Aorta (tissue), 5 donors: ENCODE data around the gene DSE. TPM values are rescaled to one million over a fixed set of nuclear protein-coding genes. Genes with fewer than 3 reads are reported as not detected.

Source experiments
- ATAC-seq: fragments of 200-7000 bp; cut with Tn5 transposase; one replicate; pipeline ENCODE4 v1.9.1; 2022; ENCODE audit warnings: moderate library complexity; ENCODE audit not compliant: low FRiP score
- DNase-seq, 2 donors: peaks; one replicate each; pipeline ENCODE4 v3.0.0-alpha.2; 2020
- H3K27ac ChIP-seq, 2 donors: one replicate each; pipeline ENCODE4 v1.5.1; 2013; ENCODE audit warnings: low read length in 2 of 2, mild to moderate bottlenecking in 2 of 2, moderate library complexity in 2 of 2, control low read depth in 1 of 2, inconsistent platforms in 1 of 2, low read depth in 1 of 2
- H3K27me3 ChIP-seq, 2 donors: one replicate each; pipeline ENCODE4 v1.6.1; 2013; ENCODE audit warnings: control low read depth in 1 of 2, low read length in 1 of 2, mild to moderate bottlenecking in 1 of 2, moderate library complexity in 1 of 2; ENCODE audit not compliant: insufficient read depth in 2 of 2, control insufficient read depth in 1 of 2
- H3K36me3 ChIP-seq, 2 donors: one replicate each; pipeline ENCODE4 v1.6.1; 2013; ENCODE audit warnings: control low read depth in 1 of 2, low read length in 1 of 2, mild to moderate bottlenecking in 1 of 2; ENCODE audit not compliant: insufficient read depth in 2 of 2, control insufficient read depth in 1 of 2
- H3K4me1 ChIP-seq, 2 donors: one replicate each; pipeline ENCODE4 v1.6.1; 2013; ENCODE audit warnings: low read length in 2 of 2, control low read depth in 1 of 2, mild to moderate bottlenecking in 1 of 2, moderate library complexity in 1 of 2; ENCODE audit not compliant: insufficient read depth in 2 of 2, control insufficient read depth in 1 of 2
- H3K4me3 ChIP-seq, 2 donors: one replicate each; pipeline ENCODE4 v1.5.1; 2013; ENCODE audit warnings: low read length in 2 of 2, control low read depth in 1 of 2, mild to moderate bottlenecking in 1 of 2
- H3K9me3 ChIP-seq: one replicate; pipeline ENCODE4 v1.6.1; 2013; ENCODE audit warnings: mild to moderate bottlenecking, low read length; ENCODE audit not compliant: control insufficient read depth
- WGBS, 2 donors: extraction: QIAGEN DNeasy Blood & Tissue Kit; methylation state at CpG; one replicate each; pipeline ENCODE4 v1.1.7; 2013; 5-methylcytosine and 5-hydroxymethylcytosine counted together
- intact Hi-C, 2 donors: fragments of 100-400 bp; cut with DNase I; formaldehyde crosslinking; loops; one replicate each; pipeline versions ENCODE4 v1.14.2 to v1.15.0; 2022
- polyA plus RNA-seq, 2 donors: library from polyadenylated mRNA; stranded (reverse); fragments of 200-250 nt; gene quantifications; one replicate each; pipeline ENCODE4 v1.2.3, GENCODE V29; 2013
- total RNA-seq, 2 donors: library from RNA; stranded (reverse); fragmentation: NEBNext Ultra II Directional; extraction: Animal tissue kit (Norgen Biotek cat#: 25700); gene quantifications; one replicate each; pipeline ENCODE4 v1.2.1, GENCODE V29; 2021
- donor health status: healthy with polysubstance abuse.
- donor health status: Bipolar disorder and iron deficiency.
- donor health status: DM: no; HTN: no; CAD: no.
- donor health status: DM: no; HTN: no; CAD: no.
- donor health status: DM: yes; HTN: yes; CAD: no.

Gene DSE
- total and polyA plus RNA-seq, 4 donors: 8.5 to 96.7 (median 32.9) TPM

- intact Hi-C loops: no loop called here
- Histone ChIP-seq H3K36me3 (no peaks in the 10 kb centered on the region), H3K4me3 (no peak overlapping the region), H3K27me3 (no peaks in the 10 kb centered on the region), H3K9me3 (no peaks in the 10 kb centered on the region), H3K27ac (no peak overlapping the region), H3K4me1 (no peaks in the 10 kb centered on the region)
- DNase-seq (no peak), ATAC-seq (no peak)
- 58 to 59% methylated on average over 5 of the region's 5 CpGs for WGBS, 2 donors
Measured at GRCh38 chr6:116485559-116486184, 114.9 kb downstream of the DSE start.

DNA sequence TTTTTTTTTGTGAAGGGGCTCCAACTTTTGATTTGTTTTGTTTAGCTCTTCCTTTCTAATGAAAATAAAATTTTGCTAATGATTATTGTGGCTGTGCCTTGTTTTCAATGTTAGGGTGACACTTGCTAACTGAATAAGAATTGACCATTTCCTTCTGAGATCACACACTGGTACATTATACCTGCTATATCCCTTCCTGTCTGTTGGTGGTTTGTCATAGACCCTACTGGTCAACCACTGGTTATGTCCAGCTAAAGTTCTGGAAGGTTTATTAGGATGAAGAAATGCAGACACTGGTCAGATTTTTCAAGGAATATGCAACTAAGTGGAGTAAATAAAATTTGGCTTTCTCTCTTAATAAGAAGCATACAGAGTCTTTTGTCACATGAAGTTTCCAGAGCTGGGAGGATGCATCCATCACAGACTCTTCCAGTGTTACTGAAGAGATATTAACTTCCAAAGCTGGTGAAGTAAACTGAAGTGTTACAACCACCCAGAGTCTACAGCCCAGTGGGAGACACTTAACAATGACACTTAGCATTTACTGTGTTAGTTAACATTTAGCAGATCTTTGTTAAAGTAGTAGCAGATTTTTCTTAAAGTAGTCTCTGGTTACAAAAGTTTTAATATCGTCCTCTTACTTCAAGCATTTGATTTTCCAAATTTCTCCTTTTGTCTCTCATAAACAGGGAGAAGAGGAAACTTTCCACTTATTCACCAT is 121.0 kb downstream of the DSE start:
- Histone ChIP-seq H3K4me1 (no peaks in the 10 kb centered on the region), H3K9me3 (no peaks in the 10 kb centered on the region), H3K4me3 (no peak overlapping the region), H3K27me3 (no peaks in the 10 kb centered on the region), H3K36me3 (no peaks in the 10 kb centered on the region), H3K27ac (no peak overlapping the region)
- 88 to 89% methylated on average over 1 of the region's 1 CpG for whole genome bisulfite sequencing, 2 donors
- DNase-seq (no peak), ATAC-seq (no peak)
- intact Hi-C loops: no loop called here

DNA sequence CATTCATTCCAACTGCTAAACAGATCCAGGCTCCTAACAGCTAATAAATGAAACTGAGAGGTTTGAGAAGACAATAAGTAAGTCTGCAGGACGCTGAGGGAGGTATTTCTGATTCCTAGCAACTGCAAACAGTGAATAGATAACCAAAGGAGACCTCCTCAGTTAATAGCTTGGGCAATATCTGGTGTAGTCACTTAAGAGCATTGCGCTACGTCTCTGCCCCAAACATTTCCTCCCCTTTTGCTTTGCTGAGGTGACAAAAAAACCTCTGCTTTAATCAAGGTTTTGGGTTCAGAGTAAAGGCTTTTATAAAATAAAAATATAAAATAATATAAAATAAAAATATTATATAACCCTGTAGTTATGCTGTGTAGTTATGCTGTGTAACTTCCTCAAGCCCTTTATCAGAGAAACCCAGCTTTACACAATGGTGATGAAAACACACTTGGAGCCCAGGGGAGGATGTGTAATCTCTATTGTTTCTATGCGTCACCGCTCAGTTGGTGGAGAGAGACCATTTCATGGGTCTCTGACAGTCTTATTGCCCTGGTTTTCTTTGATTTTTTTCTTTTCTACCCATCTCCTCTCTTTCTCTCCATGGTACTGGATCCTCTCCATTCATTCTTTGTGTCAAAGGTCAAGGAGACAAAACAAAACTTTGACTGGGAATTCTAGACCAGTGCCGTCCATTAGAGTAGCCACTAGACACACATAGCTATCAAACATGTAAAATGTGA is 121.8 kb downstream of the DSE start:
- Histone ChIP-seq H3K36me3 (no peaks in the 10 kb centered on the region), H3K4me1 (no peaks in the 10 kb centered on the region), H3K27me3 (no peaks in the 10 kb centered on the region), H3K9me3 (no peaks in the 10 kb centered on the region), H3K4me3 (no peak overlapping the region), H3K27ac (no peak overlapping the region)
- intact Hi-C loops: no loop called here
- DNase-seq (no peak), ATAC-seq (no peak)
- WGBS, 2 donors: 70 to 80% methylated on average over 6 of the region's 6 CpGs

Other genes starting within 250 kb of the DSE start
- gene COL10A1, start 244.8 kb upstream of the DSE start, total RNA-seq: under 1 TPM in 1 of 2 donors, not detected in 1; 0.99 TPM
- gene COL10A1, start 244.8 kb upstream of the DSE start, polyA plus RNA-seq: not detected
- 10 to 100 TPM; 15.7 to 18.4 TPM for gene TSPYL4, start 116.9 kb upstream of the DSE start, total RNA-seq
- 10 to 100 TPM; 10.5 to 19.1 TPM for gene TSPYL4, start 116.9 kb upstream of the DSE start, polyA plus RNA-seq
- 10 to 100 TPM; 77.2 to 78.0 TPM for gene TSPYL1, start 91.0 kb upstream of the DSE start, total RNA-seq
- 10 to 100 TPM; 30.8 to 32.2 TPM for gene TSPYL1, start 91.0 kb upstream of the DSE start, polyA plus RNA-seq
- 1 to 10 TPM; 1.8 to 5.7 TPM for gene CALHM6, start 90.4 kb downstream of the DSE start, total RNA-seq
- gene CALHM6, start 90.4 kb downstream of the DSE start, polyA plus RNA-seq: 10 to 100 TPM in 1 of 2 donors, under 1 TPM in 1; 0.82 to 18.7 TPM
- 10 to 100 TPM; 11.5 to 15.4 TPM for gene CALHM5, start 140.7 kb downstream of the DSE start, total RNA-seq
- 1 to 10 TPM; 4.0 to 8.0 TPM for gene CALHM5, start 140.7 kb downstream of the DSE start, polyA plus RNA-seq
- under 1 TPM; 0.36 to 0.55 TPM for gene TRAPPC3L, start 174.7 kb downstream of the DSE start, total RNA-seq
- gene TRAPPC3L, start 174.7 kb downstream of the DSE start, polyA plus RNA-seq: 1 to 10 TPM in 1 of 2 donors, under 1 TPM in 1; 0.54 to 1.8 TPM
- not detected for gene CALHM4, start 182.8 kb downstream of the DSE start, total RNA-seq
- gene CALHM4, start 182.8 kb downstream of the DSE start, polyA plus RNA-seq: under 1 TPM in 1 of 2 donors, not detected in 1; 0.26 TPM
- gene RWDD1, start 200.6 kb downstream of the DSE start, total RNA-seq: 10 to 100 TPM; 40.2 to 41.9 TPM
- 100 to 1,000 TPM in 1 of 2 donors, 10 to 100 TPM in 1; 74.7 to 111 TPM for gene RWDD1, start 200.6 kb downstream of the DSE start, polyA plus RNA-seq
- gene RSPH4A, start 245.5 kb downstream of the DSE start, total RNA-seq: under 1 TPM; 0.48 to 0.68 TPM
- under 1 TPM in 1 of 2 donors, not detected in 1; 0.51 TPM for gene RSPH4A, start 245.5 kb downstream of the DSE start, polyA plus RNA-seq